ENCODE measurements around the gene GPS1.

The GPS1 gene

GRCh38 chr17:82106688-82107305 lies 55.1 kb downstream of the GPS1 start:
- DNase-seq, result no peak

All from effector CD8-positive, alpha-beta T cell (primary cell).